IMR-90 (cell line): Measurements from ENCODE around the gene RCAN2. TPM values are rescaled to one million over a fixed set of nuclear protein-coding genes. Genes with fewer than 3 reads are reported as not detected.

Experiments
- ATAC-seq: fragments of 200-7000 bp; cut with Tn5 transposase; 2 replicates; pipeline ENCODE4 v1.9.1; 2020; ENCODE audit warnings: low read depth, mild to moderate bottlenecking, moderate library complexity
- BruUV-seq: library from RNA; stranded (reverse); fragments of 400-500 nt; replicated peaks from 2 replicates; lab custom pipeline; 2021; lab: Mats Ljungman, UMichigan
- CTCF ChIA-PET: fragments of 300-600 bp; formaldehyde crosslinking; extraction: SDS; loops from one replicate; lab custom pipeline; 2021; ENCODE audit warnings: antibody characterized with exemption; lab: Yijun Ruan, JAX
- POLR2A ChIA-PET: fragments of 300-600 bp; sonication (Branson Sonifier 250); formaldehyde crosslinking; loops from one replicate; lab custom pipeline; 2022; ENCODE audit warnings: antibody characterized with exemption; ENCODE audit not compliant: unreplicated experiment; lab: Charles Lee
- DNase-seq: peaks from one replicate; pipeline ENCODE4 v3.0.0; 2013
- H2AFZ ChIP-seq: replicated peaks from 2 replicates; pipeline ENCODE3; 2013; ENCODE audit warnings: low read length, mild to moderate bottlenecking; ENCODE audit not compliant: poor library complexity
- H2AK5ac ChIP-seq: 2 replicates; pipeline ENCODE4 v1.6.1; 2013; ENCODE audit warnings: low read depth, low read length, inconsistent platforms
- H2AK9ac ChIP-seq: replicated peaks from 2 replicates; pipeline ENCODE3; 2013; ENCODE audit warnings: mild to moderate bottlenecking, low read depth, low read length, moderate library complexity; ENCODE audit not compliant: poor library complexity
- H2BK120ac ChIP-seq: 2 replicates; pipeline ENCODE4 v1.6.1; 2013; ENCODE audit warnings: low read depth, low read length, inconsistent platforms
- H2BK15ac ChIP-seq: 3 replicates; pipeline ENCODE4 v1.6.1; 2013; ENCODE audit warnings: low read depth, low read length, inconsistent platforms
- H2BK20ac ChIP-seq: 2 replicates; pipeline ENCODE4 v1.6.1; 2013; ENCODE audit warnings: low read depth, mild to moderate bottlenecking, inconsistent platforms, low read length, moderate library complexity
- H2BK5ac ChIP-seq: 2 replicates; pipeline ENCODE4 v1.6.1; 2013; ENCODE audit warnings: mild to moderate bottlenecking, low read depth, low read length, inconsistent platforms; ENCODE audit not compliant: poor library complexity, severe bottlenecking
- H3K14ac ChIP-seq: replicated peaks from 2 replicates; pipeline ENCODE4 v1.6.1; 2013; ENCODE audit warnings: low read depth, low read length, inconsistent platforms
- H3K18ac ChIP-seq: 2 replicates; pipeline ENCODE4 v1.6.1; 2013; ENCODE audit warnings: low read depth, low read length, control low read depth
- H3K23ac ChIP-seq: 2 replicates; pipeline ENCODE4 v1.6.1; 2013; ENCODE audit warnings: low read depth, low read length, inconsistent platforms
- H3K27ac ChIP-seq: 2 replicates; pipeline ENCODE4 v1.5.1; 2013; ENCODE audit warnings: mild to moderate bottlenecking, control low read depth, low read length; ENCODE audit not compliant: insufficient read depth
- H3K27me3 ChIP-seq: 2 replicates; pipeline ENCODE4 v1.6.1; 2013; ENCODE audit warnings: low read length; ENCODE audit not compliant: control insufficient read depth, insufficient read depth
- H3K36me3 ChIP-seq: 2 replicates; pipeline ENCODE4 v1.6.1; 2013; ENCODE audit warnings: low read length, mixed read lengths; ENCODE audit not compliant: control insufficient read depth, insufficient read depth
- H3K4ac ChIP-seq: 2 replicates; pipeline ENCODE4 v1.6.1; 2013; ENCODE audit warnings: low read depth, low read length, inconsistent platforms
- H3K4me1 ChIP-seq: 2 replicates; pipeline ENCODE4 v1.6.1; 2013; ENCODE audit warnings: low read length, mixed read lengths; ENCODE audit not compliant: control insufficient read depth, insufficient read depth
- H3K4me2 ChIP-seq: 2 replicates; pipeline ENCODE4 v1.6.1; 2013; ENCODE audit warnings: low read depth, mild to moderate bottlenecking, control low read depth, low read length, moderate library complexity
- H3K4me3 ChIP-seq: 2 replicates; pipeline ENCODE4 v1.5.1; 2013; ENCODE audit warnings: low read depth, mild to moderate bottlenecking, control low read depth, low read length, moderate library complexity; ENCODE audit not compliant: insufficient read depth
- H3K56ac ChIP-seq: 2 replicates; pipeline ENCODE4 v1.6.1; 2013; ENCODE audit warnings: low read length, inconsistent platforms; ENCODE audit not compliant: insufficient read depth; ENCODE audit errors: extremely low read depth
- H3K79me1 ChIP-seq, 2 experiments: 2 replicates each; pipeline ENCODE4 v1.6.1; 2013; ENCODE audit warnings: low read length in 2 of 2, inconsistent platforms in 1 of 2, low read depth in 1 of 2
- H3K9ac ChIP-seq: 2 replicates; pipeline ENCODE4 v1.6.1; 2013; ENCODE audit warnings: low read depth, low read length, control low read depth
- H3K9me1 ChIP-seq: 2 replicates; pipeline ENCODE4 v1.6.1; 2013; ENCODE audit warnings: low read length, inconsistent platforms; ENCODE audit not compliant: insufficient read depth
- H3K9me3 ChIP-seq: 2 replicates; pipeline ENCODE4 v1.6.1; 2013; ENCODE audit warnings: low read length; ENCODE audit not compliant: control insufficient read depth, insufficient read depth
- H4K20me1 ChIP-seq: 2 replicates; pipeline ENCODE4 v1.6.1; 2013; ENCODE audit warnings: low read length, inconsistent platforms; ENCODE audit not compliant: insufficient read depth
- H4K5ac ChIP-seq: 2 replicates; pipeline ENCODE4 v1.6.1; 2013; ENCODE audit warnings: mild to moderate bottlenecking, low read depth, low read length, control low read depth
- H4K8ac ChIP-seq, 2 experiments: 2 replicates each; pipeline ENCODE4 v1.6.1; 2013; ENCODE audit warnings: low read depth in 2 of 2, low read length in 2 of 2, control low read depth in 1 of 2, inconsistent platforms in 1 of 2
- H4K91ac ChIP-seq: 2 replicates; pipeline ENCODE4 v1.6.1; 2013; ENCODE audit warnings: low read depth, low read length, inconsistent platforms; ENCODE audit not compliant: insufficient read depth
- CEBPB ChIP-seq: IDR thresholded peaks from 2 replicates; pipeline ENCODE4 v1.6.1; 2012; ENCODE audit warnings: low read depth, low read length, improper control_type of control experiment
- CHD1 ChIP-seq: IDR thresholded peaks from 2 replicates; pipeline ENCODE4 v1.6.1; 2012; ENCODE audit warnings: low read depth, low read length, improper control_type of control experiment
- WGBS, 2 experiments: methylation state at CpG; one replicate each; pipeline versions ENCODE4 v1.1.5 to v1.1.7; 2013; ENCODE audit warnings: missing lambda C conversion rate in 2 of 2; ENCODE audit not compliant: insufficient read length in 1 of 2; ENCODE audit errors: extremely low coverage in 2 of 2; 5-methylcytosine and 5-hydroxymethylcytosine counted together
- dilution Hi-C: fragments of 300-500 bp; cut with HindIII; formaldehyde crosslinking; loops from one replicate; pipeline ENCODE4 v1.14.3; 2018; ENCODE audit warnings: low sequenced_read_pairs; ENCODE audit not compliant: unreplicated experiment
- in situ Hi-C: fragments of 300-500 bp; cut with MboI; formaldehyde crosslinking; loops from 3 replicates; pipeline ENCODE4 v1.14.3; 2019; ENCODE audit warnings: low sequenced_read_pairs, inconsistent platforms, mixed read lengths
- intact Hi-C: fragments of 100-400 bp; cut with micrococcal nuclease; formaldehyde crosslinking; loops from 2 replicates; pipeline ENCODE4 v1.10.0; 2022
- polyA plus RNA-seq, 3 experiments: library from polyadenylated mRNA; depleted of rRNA; stranded (reverse); fragments of >200 nt; gene quantifications; 2 replicates each; pipeline ENCODE4 v1.2.3, GENCODE V29; 2012; ENCODE audit warnings: low replicate concordance in 1 of 3
- total RNA-seq: library from RNA; depleted of rRNA; stranded (reverse); fragments of >200 nt; gene quantifications from 2 replicates; pipeline ENCODE4 v1.2.3, GENCODE V29; 2012

The RCAN2 gene
- total and polyA plus RNA-seq, 2 of the 4 experiments (the other 2 are of a cell fraction): 1.3 to 1.8 TPM

DNA sequence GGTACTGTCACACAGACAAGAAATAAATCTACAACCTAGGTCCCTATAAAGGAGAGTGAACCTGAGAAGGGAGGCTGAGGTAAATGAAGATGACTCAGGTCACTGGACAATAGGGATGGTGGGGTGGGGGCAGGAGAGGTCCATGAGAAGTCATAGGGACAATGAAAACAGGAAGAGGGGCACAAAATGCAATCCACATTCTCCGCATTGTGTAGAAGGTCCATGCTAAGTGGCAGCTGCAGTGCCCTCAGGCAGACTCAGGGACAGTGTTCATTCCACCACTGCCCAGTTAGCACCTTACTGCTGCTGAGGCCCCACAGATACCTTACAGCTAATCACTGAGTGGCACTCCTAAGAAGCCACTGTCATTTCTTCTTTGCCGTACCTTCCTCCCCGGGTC lies 156.8 kb downstream of the RCAN2 start:
- Histone ChIP-seq H3K27ac (no peak overlapping the region), H2BK15ac (no peak overlapping the region), H3K79me1 (no peaks in the 10 kb centered on the region), H3K4ac (no peak overlapping the region), H3K56ac (no peak overlapping the region), H2AK5ac (no peak overlapping the region), H3K4me1 (no peaks in the 10 kb centered on the region), H3K27me3 (no peaks in the 10 kb centered on the region), H3K14ac (no peak overlapping the region), H3K9ac (no peak overlapping the region), H3K9me3 (no peaks in the 10 kb centered on the region), H3K18ac (no peak overlapping the region), H2BK5ac (no peak overlapping the region), H4K8ac (no peak overlapping the region), H2BK20ac (no peak overlapping the region), H4K91ac (no peak overlapping the region), H4K5ac (no peak overlapping the region), H3K36me3 (no peaks in the 10 kb centered on the region), H3K4me2 (no peak overlapping the region), H3K4me3 (no peak overlapping the region), H2AK9ac (no peak overlapping the region), H3K23ac (no peak overlapping the region), H2AFZ (no peak overlapping the region), H4K20me1 (no peaks in the 10 kb centered on the region), H2BK120ac (no peak overlapping the region), H3K9me1 (no peaks in the 10 kb centered on the region)
- in situ Hi-C loops (no loop called here), dilution Hi-C loops (no loop called here), intact Hi-C loops (loop anchor here (1.0 kb wide), 1 partner anchor 33 kb away; no protein-coding TSS in a partner anchor)
- no TSS peak for BruUV-seq
- DNase-seq (no peak), ATAC-seq (no peak)
- TF ChIP-seq CEBPB (no peak), CHD1 (no peak)
- CTCF ChIA-PET: no interaction called here
- WGBS, 2 experiments: no CpG with 5 or more reads among the region's 3 CpGs
- POLR2A ChIA-PET: no interaction called here
